ENCODE measurements around the gene ACTR3.

ACTR3 gene

DNA sequence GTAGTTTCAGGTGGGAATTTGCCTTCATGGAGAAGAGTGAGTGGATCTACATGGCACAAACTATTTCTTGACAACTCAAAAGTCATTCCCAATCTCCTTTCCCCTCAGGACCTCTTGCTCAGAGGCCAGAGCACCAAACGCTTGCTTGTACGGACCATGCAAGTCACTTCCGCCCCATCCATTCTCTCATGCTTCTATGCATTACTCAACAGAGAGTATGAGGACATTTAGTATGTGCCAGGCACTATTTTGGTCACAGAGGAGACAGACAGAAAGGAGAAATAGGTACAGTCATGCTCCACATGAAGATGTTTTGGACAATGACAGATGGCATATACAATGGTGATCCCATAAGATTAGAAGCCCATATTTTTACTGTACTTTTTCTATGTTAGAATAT lies 117.5 kb downstream of the ACTR3 start:
- no peak for DNase-seq

DNA sequence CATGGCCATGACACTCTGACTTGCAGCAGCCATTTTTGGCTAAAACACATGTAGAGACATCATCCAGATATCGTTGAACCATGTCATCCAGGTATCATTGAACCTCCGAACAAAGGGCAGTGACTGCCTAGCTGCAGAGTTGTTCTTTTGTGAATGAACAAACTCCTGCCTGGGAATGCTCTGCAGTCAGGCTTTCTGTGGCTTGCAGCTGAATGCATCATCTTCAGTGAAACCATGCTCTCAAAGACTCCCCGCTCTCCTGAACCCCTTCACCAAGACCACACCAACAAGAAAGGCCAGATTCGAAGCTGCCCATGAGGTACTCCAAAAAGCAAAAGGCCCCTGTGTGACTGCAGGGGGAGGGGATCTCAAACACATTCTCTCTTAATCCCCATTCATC lies 118.8 kb downstream of the ACTR3 start:
- DNase-seq, result no peak

DNA sequence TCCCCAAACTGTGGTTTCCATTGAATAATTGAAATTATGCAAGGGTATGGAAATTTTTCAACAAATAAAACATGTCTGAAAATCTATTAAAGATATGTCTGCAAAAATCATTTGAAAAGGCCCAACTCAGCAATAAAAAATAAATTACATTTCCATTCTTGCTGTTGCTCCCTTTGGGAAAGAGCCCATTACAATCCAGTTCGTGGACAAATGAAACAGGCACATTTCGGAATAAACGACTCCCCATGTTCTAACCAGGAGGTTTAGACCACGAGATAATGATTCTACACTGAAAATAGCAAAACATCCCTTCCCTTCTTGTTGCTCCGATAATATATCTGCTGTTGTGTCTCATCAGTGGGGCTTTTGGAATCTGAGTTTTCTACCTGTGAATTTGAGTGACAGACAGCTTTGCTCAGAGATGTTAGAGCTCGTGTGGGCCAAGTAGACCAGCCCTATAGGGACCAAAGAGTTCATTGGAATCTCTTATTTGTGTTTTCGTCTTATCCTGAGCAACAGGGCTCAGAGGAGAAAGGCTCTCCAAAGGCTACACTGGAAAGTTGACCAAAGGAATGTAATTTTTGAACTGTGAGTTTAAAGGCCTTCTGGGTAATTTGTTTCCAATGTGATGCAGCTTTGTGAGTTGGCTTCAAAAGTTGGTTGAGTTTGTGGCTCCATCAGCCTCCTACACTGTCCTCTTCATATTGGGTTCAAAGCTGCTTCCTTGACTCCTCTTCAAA lies 119.5 kb downstream of the ACTR3 start:
- DNase-seq, result no peak

DNA sequence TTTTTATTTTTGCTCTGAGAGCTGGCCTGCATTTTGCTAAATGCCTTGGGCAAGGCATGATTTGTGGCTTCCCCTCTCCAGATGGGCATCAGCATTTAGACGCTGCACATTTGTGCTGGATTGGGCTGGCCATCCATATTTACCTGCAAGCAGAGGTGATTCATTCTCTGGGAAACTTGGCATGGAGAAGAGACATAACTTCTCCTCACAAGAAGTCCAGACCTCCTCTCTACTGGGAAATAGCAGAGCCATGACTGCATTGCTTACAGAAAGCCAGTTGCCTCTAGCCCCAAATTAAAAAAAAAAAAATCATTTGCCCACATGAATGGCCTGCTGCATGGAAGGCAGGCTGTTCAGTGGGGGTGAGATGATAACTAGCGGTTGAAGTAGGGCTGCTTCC lies 120.1 kb downstream of the ACTR3 start:
- DNase-seq, result no peak

DNA sequence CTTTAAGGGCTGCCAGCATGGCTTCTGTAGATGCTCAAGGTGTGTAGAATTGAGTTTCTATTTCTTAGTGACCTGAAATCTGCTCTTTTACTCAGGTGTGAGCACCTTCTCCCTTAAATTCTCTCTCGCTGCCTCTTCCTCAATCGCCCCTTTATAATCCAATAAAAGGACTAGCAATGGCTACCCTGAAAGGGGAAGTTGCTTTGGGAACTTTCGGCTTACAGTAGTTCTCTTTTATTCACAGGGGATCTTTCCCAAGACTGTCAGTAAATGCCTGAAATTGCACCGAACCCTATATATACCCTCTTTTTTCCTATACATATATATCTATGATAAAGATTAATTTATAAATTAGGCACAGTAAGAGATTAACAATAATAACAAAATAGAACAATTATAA lies 121.8 kb downstream of the ACTR3 start:
- DNase-seq, result no peak
